Loucy (cell line): ENCODE measurements around the gene FAM13A.

ENCODE experiments used
- H2AFZ ChIP-seq: fragments of 200-600 bp; sonication (generic); 2 replicates; pipeline ENCODE4 v1.6.0; 2016; ENCODE audit warnings: antibody characterized with exemption, mild to moderate bottlenecking, low read length, moderate library complexity
- H3F3A ChIP-seq: fragments of 200-600 bp; 2 replicates; pipeline ENCODE4 v1.6.0; 2016; ENCODE audit warnings: antibody characterized with exemption, low read depth, mild to moderate bottlenecking
- H3K27me3 ChIP-seq: fragments of 200-600 bp; sonication (generic); 2 replicates; pipeline ENCODE4 v1.6.1; 2014; ENCODE audit warnings: low read length, mild to moderate bottlenecking; ENCODE audit not compliant: insufficient read depth, poor library complexity, severe bottlenecking
- H3K36me3 ChIP-seq: fragments of 200-600 bp; sonication (generic); 2 replicates; pipeline ENCODE4 v1.6.1; 2016; ENCODE audit warnings: low read length; ENCODE audit not compliant: insufficient read depth
- H3K4me1 ChIP-seq: fragments of 200-600 bp; sonication (generic); 2 replicates; pipeline ENCODE4 v1.5.1; 2014; ENCODE audit warnings: low read length, mild to moderate bottlenecking; ENCODE audit not compliant: insufficient read depth, poor library complexity, severe bottlenecking
- H3K4me2 ChIP-seq: fragments of 200-600 bp; sonication (generic); 2 replicates; pipeline ENCODE4 v1.6.0; 2014; ENCODE audit warnings: antibody characterized with exemption, low read length, low read depth, mild to moderate bottlenecking; ENCODE audit not compliant: poor library complexity, severe bottlenecking
- H3K4me3 ChIP-seq: fragments of 200-600 bp; sonication (generic); 2 replicates; pipeline ENCODE4 v1.5.1; 2014; ENCODE audit warnings: low read length, mild to moderate bottlenecking, mixed read lengths; ENCODE audit not compliant: poor library complexity, severe bottlenecking
- H3K79me2 ChIP-seq: fragments of 200-600 bp; sonication (generic); 2 replicates; pipeline ENCODE4 v1.6.1; 2014; ENCODE audit warnings: low read length; ENCODE audit not compliant: insufficient read depth
- H3K9ac ChIP-seq: fragments of 200-600 bp; sonication (generic); 2 replicates; pipeline ENCODE4 v1.6.0; 2014; ENCODE audit warnings: mild to moderate bottlenecking, low read depth, low read length, moderate library complexity; ENCODE audit not compliant: poor library complexity, severe bottlenecking
- H3K9me2 ChIP-seq: fragments of 200-600 bp; sonication (generic); replicated peaks from 2 replicates; pipeline ENCODE4 v1.6.1; 2016; ENCODE audit warnings: low read depth, low read length, mixed read lengths
- H3K9me3 ChIP-seq: fragments of 200-600 bp; sonication (generic); 2 replicates; pipeline ENCODE4 v1.6.1; 2014; ENCODE audit warnings: mild to moderate bottlenecking, antibody characterized with exemption, low read length, low read depth; ENCODE audit not compliant: insufficient read depth
- H4K20me1 ChIP-seq: fragments of 200-600 bp; sonication (generic); 2 replicates; pipeline ENCODE4 v1.6.0; 2014; ENCODE audit warnings: antibody characterized with exemption, low read length, mild to moderate bottlenecking; ENCODE audit not compliant: insufficient read depth, poor library complexity, severe bottlenecking
- CTCF ChIP-seq: fragments of 200-600 bp; sonication (generic); conservative IDR thresholded peaks from 2 replicates; pipeline ENCODE4 v1.5.1; 2014; ENCODE audit warnings: mild to moderate bottlenecking, antibody characterized with exemption, low read length
- EZH2phosphoT487 ChIP-seq: fragments of 200-600 bp; IDR thresholded peaks from 2 replicates; pipeline ENCODE4 v1.6.1; 2018; ENCODE audit warnings: antibody characterized with exemption, mild to moderate bottlenecking, moderate library complexity, borderline replicate concordance

FAM13A gene

GRCh38 chr4:88759895-88760290 lies 297.1 kb downstream of the FAM13A start:
- Histone ChIP-seq H3K4me2 (no peak overlapping the region), H2AFZ (no peak overlapping the region), H3K27me3 (no peaks in the 10 kb centered on the region), H3K9ac (no peak overlapping the region), H3K4me3 (no peak overlapping the region), H3K79me2 (no peaks in the 10 kb centered on the region), H3K9me3 (no peaks in the 10 kb centered on the region), H3K9me2 (no peaks in the 10 kb centered on the region), H4K20me1 (no peaks in the 10 kb centered on the region), H3K36me3 (no peaks in the 10 kb centered on the region), H3K4me1 (peaks cover 8% of the 10 kb centered on the region), H3F3A (no peaks in the 10 kb centered on the region)
- TF ChIP-seq CTCF: no peak
- TF ChIP-seq EZH2phosphoT487: no peak

GRCh38 chr4:88759039-88759894 lies 297.7 kb downstream of the FAM13A start:
- H3K9me2 ChIP-seq: no peaks in the 10 kb centered on the region
- no peak overlapping the region for H3K9ac ChIP-seq
- H3K4me3 ChIP-seq: no peak overlapping the region
- no peaks in the 10 kb centered on the region for H3K36me3 ChIP-seq
- peaks cover 8% of the 10 kb centered on the region for H3K4me1 ChIP-seq
- H3K4me2 ChIP-seq: no peak overlapping the region
- no peaks in the 10 kb centered on the region for H3K27me3 ChIP-seq
- H3K9me3 ChIP-seq: no peaks in the 10 kb centered on the region
- H3K79me2 ChIP-seq: no peaks in the 10 kb centered on the region
- no peaks in the 10 kb centered on the region for H4K20me1 ChIP-seq
- no peak overlapping the region for H2AFZ ChIP-seq
- H3F3A ChIP-seq: no peaks in the 10 kb centered on the region
- no peak for TF ChIP-seq CTCF
- no peak for TF ChIP-seq EZH2phosphoT487

- Histone ChIP-seq H4K20me1 (no peaks in the 10 kb centered on the region), H3K9me2 (no peaks in the 10 kb centered on the region), H3F3A (no peaks in the 10 kb centered on the region), H3K79me2 (no peaks in the 10 kb centered on the region), H3K4me3 (no peak overlapping the region), H3K4me1 (peaks cover 8% of the 10 kb centered on the region), H2AFZ (no peak overlapping the region), H3K4me2 (no peak overlapping the region), H3K27me3 (no peaks in the 10 kb centered on the region), H3K9ac (no peak overlapping the region), H3K9me3 (no peaks in the 10 kb centered on the region), H3K36me3 (no peaks in the 10 kb centered on the region)
- TF ChIP-seq CTCF (no peak), EZH2phosphoT487 (no peak)
Measured at GRCh38 chr4:88758264-88758663, 298.7 kb downstream of the FAM13A start.
